ENCODE data around the gene PDE11A.

PDE11A gene

DNA sequence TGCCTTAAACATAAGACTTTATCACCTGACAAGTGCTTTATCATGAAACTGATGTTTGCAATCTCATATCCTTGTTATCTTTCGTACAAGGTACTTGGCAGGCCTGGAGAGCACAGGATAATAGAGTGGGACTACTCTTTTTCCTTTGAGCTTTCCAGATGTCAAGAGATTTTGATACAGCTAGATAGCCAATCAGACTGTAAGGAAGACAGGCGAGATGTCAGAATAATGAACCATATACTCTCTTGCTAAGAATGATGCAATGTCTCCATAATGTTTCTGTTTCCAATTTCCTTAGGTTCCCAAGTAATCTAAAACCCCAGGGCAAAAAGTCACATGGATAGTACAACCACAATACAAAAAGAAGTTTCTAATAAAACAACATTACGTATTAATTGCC, 313.1 kb downstream of the PDE11A start:
- H3K36me3 Mint-ChIP-seq (ENCODE audit: low read depth) = no peaks in the 10 kb centered on the region
- H3K9me3 Mint-ChIP-seq = no peaks in the 10 kb centered on the region
- H3K27ac Mint-ChIP-seq = no peak overlapping the region
- peaks cover 40% of the 10 kb centered on the region for H3K27me3 Mint-ChIP-seq (ENCODE audit: low read depth)
- H3K4me3 Mint-ChIP-seq = no peak overlapping the region
- H3K4me1 Mint-ChIP-seq (ENCODE audit: low read depth) = peaks cover 4% of the 10 kb centered on the region

DNA sequence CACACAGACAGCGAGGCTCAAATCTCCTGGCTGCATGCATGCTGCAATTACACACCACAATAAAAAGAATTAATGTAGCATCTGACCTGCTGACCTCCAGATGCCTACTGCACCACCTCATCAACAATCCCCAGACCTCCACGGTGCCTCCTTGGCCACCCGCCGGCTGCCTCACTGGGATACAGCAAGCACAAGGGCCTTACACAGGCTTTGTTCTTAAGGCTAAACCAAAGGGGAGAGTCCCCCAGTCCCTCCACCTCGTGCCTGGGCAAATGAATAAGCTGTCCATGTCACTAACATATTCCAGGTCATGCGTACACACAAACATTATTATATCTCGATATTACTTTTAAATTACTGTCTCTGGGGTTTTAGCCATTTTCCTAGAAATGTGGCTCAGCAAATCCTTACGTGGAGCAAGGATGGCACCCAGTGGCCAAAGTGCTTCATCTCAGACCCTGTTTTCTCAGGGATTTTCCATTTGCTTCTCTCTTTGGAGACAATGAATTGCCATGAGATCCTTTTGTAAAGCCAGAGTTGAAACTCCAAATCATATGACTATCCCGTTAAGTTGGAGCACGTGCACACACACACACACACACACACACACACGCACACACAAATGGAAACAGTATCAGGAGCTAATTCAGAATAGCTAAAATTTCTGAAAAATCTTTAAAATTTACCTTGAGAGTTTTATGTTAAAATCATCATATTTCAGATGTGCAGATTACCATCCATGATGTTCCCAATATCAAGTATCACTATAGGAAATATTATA, 313.8 kb downstream of the PDE11A start:
- Mint-ChIP-seq H3K36me3 (ENCODE audit: low read depth) (no peaks in the 10 kb centered on the region), H3K27me3 (ENCODE audit: low read depth) (peaks cover 43% of the 10 kb centered on the region), H3K27ac (no peak overlapping the region), H3K4me1 (ENCODE audit: low read depth) (peaks cover 8% of the 10 kb centered on the region), H3K9me3 (no peaks in the 10 kb centered on the region), H3K4me3 (no peak overlapping the region)

GRCh38 chr2:177756336-177756735, 316.2 kb downstream of the PDE11A start:
- Mint-ChIP-seq H3K4me3 (no peak overlapping the region), H3K9me3 (no peaks in the 10 kb centered on the region), H3K36me3 (ENCODE audit: low read depth) (no peaks in the 10 kb centered on the region), H3K4me1 (ENCODE audit: low read depth) (peaks cover 5% of the 10 kb centered on the region), H3K27me3 (ENCODE audit: low read depth) (peaks cover 35% of the 10 kb centered on the region), H3K27ac (no peak overlapping the region)

- H3K27me3 Mint-ChIP-seq (ENCODE audit: low read depth) = peaks cover 34% of the 10 kb centered on the region
These were observed 318.1 kb downstream of the PDE11A start for GRCh38 chr2:177754492-177754873.

DNA sequence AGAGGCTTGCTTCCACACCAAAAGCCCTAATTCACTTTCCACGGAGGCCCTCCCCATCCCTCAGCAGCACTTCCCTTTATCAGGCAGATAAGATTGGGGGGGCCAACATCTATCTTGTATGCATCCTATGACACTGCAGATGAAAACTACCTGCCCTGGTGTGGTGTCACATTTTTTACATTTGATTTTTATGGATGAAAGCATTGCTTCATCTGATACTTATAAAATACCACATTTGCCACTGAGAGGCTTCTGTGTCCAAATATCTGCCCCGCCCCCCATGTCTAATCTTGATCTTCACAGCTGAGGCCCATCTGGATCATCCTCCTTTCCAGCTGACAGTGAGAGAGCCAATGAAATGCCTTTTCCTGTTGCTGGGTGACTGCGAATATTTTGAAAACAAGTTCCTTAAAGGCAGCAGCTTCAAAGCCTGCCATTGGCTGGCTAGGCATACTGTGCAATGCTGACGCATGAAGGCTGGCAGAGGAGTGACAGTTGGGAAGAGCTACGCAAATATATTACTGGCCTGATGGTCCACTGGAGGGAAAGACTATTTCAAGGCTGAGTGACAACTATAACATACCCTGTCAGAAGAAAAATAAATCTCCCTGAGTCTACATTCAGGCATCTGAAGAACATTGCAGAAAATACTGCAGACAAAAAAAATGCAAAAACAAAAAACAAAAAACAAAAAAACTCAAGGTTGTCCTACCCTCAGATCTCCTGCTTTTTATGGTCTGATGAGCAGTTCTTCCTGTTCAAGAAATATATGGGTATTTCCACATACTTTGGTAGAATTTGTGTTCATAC, 318.7 kb downstream of the PDE11A start:
- H3K4me3 Mint-ChIP-seq = no peak overlapping the region
- no peaks in the 10 kb centered on the region for H3K36me3 Mint-ChIP-seq (ENCODE audit: low read depth)
- peaks cover 28% of the 10 kb centered on the region for H3K27me3 Mint-ChIP-seq (ENCODE audit: low read depth)
- H3K9me3 Mint-ChIP-seq = no peaks in the 10 kb centered on the region
- H3K27ac Mint-ChIP-seq = no peak overlapping the region
- H3K4me1 Mint-ChIP-seq (ENCODE audit: low read depth) = peaks cover 5% of the 10 kb centered on the region

More at GRCh38 chr2:177754492-177754873, 318.1 kb downstream of the PDE11A start:
- H3K27ac Mint-ChIP-seq = no peak overlapping the region
- H3K4me1 Mint-ChIP-seq (ENCODE audit: low read depth) = peaks cover 5% of the 10 kb centered on the region
- no peaks in the 10 kb centered on the region for H3K36me3 Mint-ChIP-seq (ENCODE audit: low read depth)
- no peaks in the 10 kb centered on the region for H3K9me3 Mint-ChIP-seq
- H3K4me3 Mint-ChIP-seq = no peak overlapping the region

DNA sequence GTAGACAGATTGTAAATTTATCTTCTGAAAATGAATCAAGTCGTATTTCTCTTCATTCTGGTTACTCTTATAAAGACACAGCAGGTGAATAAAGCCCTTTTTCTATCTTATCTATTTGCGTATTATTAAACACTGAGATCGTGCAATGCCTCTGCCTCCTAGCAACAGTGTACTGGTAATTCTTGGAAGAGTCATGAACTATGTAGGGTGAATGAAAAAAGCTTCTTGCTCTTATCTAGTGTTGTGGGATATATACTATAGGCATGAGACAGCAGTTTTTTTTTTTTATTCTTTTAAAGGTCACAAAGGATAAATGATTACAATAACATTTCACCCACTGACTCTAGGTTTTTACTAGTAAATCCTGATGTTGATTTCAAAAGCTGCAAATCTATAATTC, 324.2 kb downstream of the PDE11A start:
- no peaks in the 10 kb centered on the region for H3K36me3 Mint-ChIP-seq (ENCODE audit: low read depth)
- peaks cover 14% of the 10 kb centered on the region for H3K27me3 Mint-ChIP-seq (ENCODE audit: low read depth)
- H3K9me3 Mint-ChIP-seq = no peaks in the 10 kb centered on the region
- H3K27ac Mint-ChIP-seq = no peak overlapping the region
- no peaks in the 10 kb centered on the region for H3K4me1 Mint-ChIP-seq (ENCODE audit: low read depth)
- no peak overlapping the region for H3K4me3 Mint-ChIP-seq

- Mint-ChIP-seq H3K27me3 (ENCODE audit: low read depth) (peaks cover 22% of the 10 kb centered on the region), H3K4me3 (no peak overlapping the region), H3K27ac (no peak overlapping the region), H3K36me3 (ENCODE audit: low read depth) (no peaks in the 10 kb centered on the region), H3K9me3 (no peaks in the 10 kb centered on the region), H3K4me1 (ENCODE audit: low read depth) (no peaks in the 10 kb centered on the region)
These were observed 325.2 kb downstream of the PDE11A start for GRCh38 chr2:177747384-177747783.

DNA sequence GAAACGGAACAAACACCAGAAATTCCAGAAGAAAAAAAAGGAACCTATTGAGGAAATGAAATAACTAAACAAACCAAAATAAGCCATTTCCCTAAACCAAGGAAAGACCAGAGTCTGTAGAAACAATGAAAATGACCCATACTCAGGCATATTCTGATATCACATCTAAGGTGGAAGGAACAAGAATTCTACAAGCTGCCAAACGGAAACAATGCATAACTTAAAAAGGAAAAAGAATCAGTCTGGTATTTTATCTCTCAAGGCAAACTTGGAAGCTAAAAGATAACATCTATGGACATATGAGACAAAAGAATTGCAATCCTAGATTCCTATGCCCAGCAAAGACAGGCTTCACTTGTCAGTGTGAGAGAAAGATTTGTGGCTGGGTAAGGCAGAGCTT, 326.2 kb downstream of the PDE11A start:
- no peak overlapping the region for H3K27ac Mint-ChIP-seq
- H3K4me3 Mint-ChIP-seq = no peak overlapping the region
- peaks cover 25% of the 10 kb centered on the region for H3K27me3 Mint-ChIP-seq (ENCODE audit: low read depth)
- H3K4me1 Mint-ChIP-seq (ENCODE audit: low read depth) = no peaks in the 10 kb centered on the region
- no peaks in the 10 kb centered on the region for H3K36me3 Mint-ChIP-seq (ENCODE audit: low read depth)
- no peaks in the 10 kb centered on the region for H3K9me3 Mint-ChIP-seq

DNA sequence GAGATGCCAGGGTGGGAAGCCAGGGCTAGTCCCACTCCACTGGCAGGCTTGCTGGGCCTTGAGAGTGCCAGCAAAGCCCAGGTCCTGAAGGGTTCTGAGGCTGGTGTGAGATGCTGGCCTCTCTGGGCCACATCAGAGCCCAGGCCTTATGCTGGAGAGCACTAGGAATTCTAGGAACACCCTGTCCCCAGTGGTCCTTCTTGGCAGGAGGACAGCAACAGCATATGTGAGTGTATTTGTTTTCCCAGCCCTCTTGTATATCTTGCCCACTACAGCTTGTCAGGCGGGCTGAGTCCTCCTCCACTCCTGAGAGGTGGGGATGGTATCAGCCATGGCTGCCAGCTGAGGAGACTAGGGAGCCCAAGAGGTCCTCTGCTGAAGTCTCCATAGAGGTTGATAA, 327.0 kb downstream of the PDE11A start:
- H3K27ac Mint-ChIP-seq = no peak overlapping the region
- H3K36me3 Mint-ChIP-seq (ENCODE audit: low read depth) = no peaks in the 10 kb centered on the region
- no peaks in the 10 kb centered on the region for H3K9me3 Mint-ChIP-seq
- H3K27me3 Mint-ChIP-seq (ENCODE audit: low read depth) = peaks cover 25% of the 10 kb centered on the region
- no peak overlapping the region for H3K4me3 Mint-ChIP-seq
- no peaks in the 10 kb centered on the region for H3K4me1 Mint-ChIP-seq (ENCODE audit: low read depth)

DNA sequence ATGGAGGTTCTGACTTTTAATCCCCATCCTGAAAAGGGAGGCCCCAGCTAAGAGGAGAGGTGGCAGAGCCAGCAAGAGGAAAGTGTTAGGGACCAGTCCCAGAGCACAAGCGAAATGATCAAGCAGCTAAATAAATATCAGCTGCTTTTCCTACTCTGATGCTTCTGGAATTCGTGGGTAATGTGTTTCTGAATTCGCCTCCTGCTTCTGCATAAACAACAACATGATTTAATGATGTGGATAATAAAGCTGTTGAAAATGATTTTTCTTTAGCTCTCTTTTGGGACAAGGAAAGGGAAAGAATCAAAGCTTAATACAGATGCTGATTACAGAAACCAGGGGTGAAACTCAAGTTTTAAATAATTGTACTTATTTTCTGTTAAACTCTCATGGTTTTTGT, 329.7 kb downstream of the PDE11A start:
- no peaks in the 10 kb centered on the region for H3K4me1 Mint-ChIP-seq (ENCODE audit: low read depth)
- no peaks in the 10 kb centered on the region for H3K36me3 Mint-ChIP-seq (ENCODE audit: low read depth)
- no peaks in the 10 kb centered on the region for H3K9me3 Mint-ChIP-seq
- no peak overlapping the region for H3K27ac Mint-ChIP-seq
- H3K4me3 Mint-ChIP-seq = no peak overlapping the region
- H3K27me3 Mint-ChIP-seq (ENCODE audit: low read depth) = peaks cover 28% of the 10 kb centered on the region

DNA sequence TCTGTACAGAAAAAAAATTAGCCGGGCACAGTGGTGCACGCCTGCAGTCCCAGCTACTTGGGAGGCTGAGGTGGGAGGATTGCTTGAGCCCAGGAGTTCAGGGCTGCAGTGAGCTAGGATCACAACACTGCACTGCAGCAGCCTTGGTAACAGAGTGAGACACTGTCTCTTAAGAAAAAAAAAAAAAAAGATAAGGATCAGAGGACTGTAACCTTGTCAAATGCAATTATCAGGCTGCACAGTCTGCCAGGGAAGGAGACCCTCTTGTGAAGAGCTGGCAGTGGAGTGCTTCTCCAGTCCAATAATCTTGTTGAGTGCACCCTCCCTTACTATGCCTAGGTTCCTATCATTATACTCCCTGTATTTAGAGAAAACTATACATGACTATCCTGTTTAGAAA, 330.7 kb downstream of the PDE11A start:
- H3K27ac Mint-ChIP-seq = no peak overlapping the region
- no peak overlapping the region for H3K4me3 Mint-ChIP-seq
- no peaks in the 10 kb centered on the region for H3K9me3 Mint-ChIP-seq
- no peaks in the 10 kb centered on the region for H3K4me1 Mint-ChIP-seq (ENCODE audit: low read depth)
- H3K27me3 Mint-ChIP-seq (ENCODE audit: low read depth) = peaks cover 28% of the 10 kb centered on the region
- H3K36me3 Mint-ChIP-seq (ENCODE audit: low read depth) = no peaks in the 10 kb centered on the region

DNA sequence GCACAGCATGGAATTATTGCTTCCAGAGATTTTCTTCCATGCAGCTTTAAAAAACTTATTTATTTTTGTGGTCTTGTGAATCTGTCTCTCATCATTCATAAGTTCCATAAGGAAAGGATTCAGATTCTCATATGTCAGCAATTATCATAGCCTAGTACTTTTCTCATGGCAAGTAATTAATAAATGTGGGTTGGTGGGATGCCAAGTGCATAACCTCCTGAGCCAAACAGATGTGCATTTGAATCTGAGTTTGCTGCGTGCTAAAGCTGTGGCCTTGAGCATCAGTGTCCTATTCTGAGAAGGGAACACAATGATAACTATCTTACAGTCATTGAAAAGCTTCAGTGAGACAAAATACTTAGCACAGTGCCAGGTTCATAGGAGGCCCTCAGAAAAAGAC, 331.9 kb downstream of the PDE11A start:
- H3K27me3 Mint-ChIP-seq (ENCODE audit: low read depth) = peaks cover 28% of the 10 kb centered on the region

DNA sequence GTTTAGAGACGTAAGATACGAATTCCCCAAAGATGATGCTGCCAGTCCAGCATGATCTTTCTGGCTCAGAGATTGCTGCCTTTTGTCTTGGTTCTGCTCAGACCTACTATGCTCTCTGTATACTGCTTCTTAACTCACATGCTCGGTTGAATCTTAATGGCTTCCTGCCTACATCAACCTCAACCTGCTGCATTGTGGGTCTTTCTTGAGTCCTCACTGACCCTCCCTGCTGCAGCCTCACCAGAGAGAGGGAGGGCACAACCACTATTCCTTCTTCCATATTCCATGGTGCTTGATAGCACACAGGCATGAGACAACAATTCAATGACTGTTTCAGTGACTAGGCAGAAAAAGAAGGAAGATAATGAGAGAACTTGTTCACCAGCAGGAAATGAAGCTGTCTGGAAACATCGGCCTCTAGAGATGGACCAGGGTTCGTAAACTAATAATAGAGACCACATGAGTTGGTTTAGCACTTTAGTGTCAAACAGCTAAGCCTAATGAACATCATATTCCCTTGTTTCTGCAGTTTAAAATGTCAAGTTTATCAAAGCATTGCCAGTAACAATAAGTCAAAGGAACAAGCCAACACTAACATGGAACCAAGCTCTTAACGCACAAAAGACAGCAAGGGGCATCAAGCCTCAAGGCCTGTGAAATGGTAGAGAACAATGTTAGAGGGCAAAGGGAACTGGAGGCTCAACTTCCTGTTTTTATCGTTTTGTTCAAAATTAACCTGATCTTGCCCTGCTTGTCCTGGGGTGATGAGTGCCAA, 333.9 kb downstream of the PDE11A start:
- peaks cover 28% of the 10 kb centered on the region for H3K27me3 Mint-ChIP-seq (ENCODE audit: low read depth)
- H3K9me3 Mint-ChIP-seq = no peaks in the 10 kb centered on the region
- H3K27ac Mint-ChIP-seq = no peak overlapping the region
- no peak overlapping the region for H3K4me3 Mint-ChIP-seq
- no peaks in the 10 kb centered on the region for H3K36me3 Mint-ChIP-seq (ENCODE audit: low read depth)
- H3K4me1 Mint-ChIP-seq (ENCODE audit: low read depth) = no peaks in the 10 kb centered on the region

More for the DNA sequence above, 331.9 kb downstream of the PDE11A start:
- no peaks in the 10 kb centered on the region for H3K36me3 Mint-ChIP-seq (ENCODE audit: low read depth)
- H3K4me3 Mint-ChIP-seq = no peak overlapping the region
- H3K27ac Mint-ChIP-seq = no peak overlapping the region
- H3K4me1 Mint-ChIP-seq (ENCODE audit: low read depth) = no peaks in the 10 kb centered on the region
- H3K9me3 Mint-ChIP-seq = no peaks in the 10 kb centered on the region

GRCh38 chr2:177735318-177735803, 337.2 kb downstream of the PDE11A start:
- Mint-ChIP-seq H3K4me3 (no peak overlapping the region), H3K27me3 (ENCODE audit: low read depth) (peaks cover 20% of the 10 kb centered on the region), H3K27ac (no peak overlapping the region), H3K9me3 (no peaks in the 10 kb centered on the region), H3K36me3 (ENCODE audit: low read depth) (no peaks in the 10 kb centered on the region), H3K4me1 (ENCODE audit: low read depth) (no peaks in the 10 kb centered on the region)
